AG04450 (cell line): ENCODE results near the gene PCDHGA9. TPM values are rescaled to one million over a fixed set of nuclear protein-coding genes. Genes with fewer than 3 reads are reported as not detected.
A peak's percentile ranks its signal among the peaks of the same experiment; 100 is the strongest.
"Not testable (repeated sequence)": the region's sequence is repeated elsewhere in the genome, so short reads cannot be mapped to it uniquely, and the experiment has no call there.

ENCODE experiments used
- CTCF ChIA-PET: fragments of 300-600, 350-600 bp; formaldehyde crosslinking; extraction: SDS; loops from one replicate; lab custom pipeline; 2022; ENCODE audit warnings: antibody characterized with exemption, inconsistent platforms; lab: Charles Lee
- POLR2A ChIA-PET: fragments of 350-600 bp; formaldehyde crosslinking; extraction: SDS; loops from one replicate; lab custom pipeline; 2021; ENCODE audit warnings: antibody characterized with exemption, inconsistent platforms; lab: Yijun Ruan, JAX
- DNase-seq: peaks from one replicate; pipeline ENCODE4 v3.0.0-alpha.2; 2011; ENCODE audit warnings: low read depth, low spot score
- H3K27ac ChIP-seq: one replicate; pipeline ENCODE4 v1.5.1; 2012; ENCODE audit warnings: low read depth, low read length, control low read depth
- H3K27me3 ChIP-seq: one replicate; pipeline ENCODE4 v1.6.0; 2012; ENCODE audit warnings: low read length; ENCODE audit not compliant: control insufficient read depth, insufficient read depth
- H3K4me3 ChIP-seq: 2 replicates; pipeline ENCODE4 v1.5.1; 2011; ENCODE audit warnings: mild to moderate bottlenecking, low read depth, low read length, control low read depth
- H3K9me3 ChIP-seq: 2 replicates; pipeline ENCODE4 v1.5.1; 2012; ENCODE audit warnings: low read length; ENCODE audit not compliant: control insufficient read depth, insufficient read depth
- CTCF ChIP-seq: IDR thresholded peaks from 2 replicates; pipeline ENCODE4 v1.5.1; 2011; ENCODE audit warnings: low read depth, low read length, control low read depth, inconsistent platforms
- polyA plus RNA-seq: library from polyadenylated mRNA; depleted of rRNA; stranded (reverse); fragments of >200 nt; gene quantifications from 2 replicates; pipeline ENCODE4 v1.2.3, GENCODE V29; 2011

The PCDHGA9 gene
- polyA plus RNA-seq, 1 experiment = 6.4 TPM

DNA sequence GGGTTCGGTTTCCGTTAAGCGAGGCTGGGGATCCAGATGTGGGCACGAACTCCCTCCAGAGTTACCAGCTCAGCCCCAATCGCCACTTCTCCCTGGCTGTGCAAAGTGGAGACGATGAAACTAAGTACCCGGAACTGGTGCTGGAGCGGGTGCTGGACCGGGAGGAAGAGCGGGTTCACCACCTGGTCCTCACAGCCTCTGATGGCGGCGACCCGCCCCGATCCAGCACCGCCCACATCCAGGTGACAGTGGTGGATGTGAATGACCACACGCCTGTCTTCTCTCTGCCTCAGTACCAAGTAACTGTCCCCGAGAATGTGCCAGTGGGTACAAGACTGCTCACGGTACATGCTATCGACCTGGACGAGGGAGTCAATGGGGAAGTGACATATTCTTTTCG, 19.2 kb upstream of the PCDHGA9 start:
- Histone ChIP-seq H3K27me3 (peaks cover 6% of the 10 kb centered on the region), H3K9me3 (peaks cover 43% of the 10 kb centered on the region), H3K4me3 (peak overlapping the region; percentile 58; the same call in 1 of the 2 replicates), H3K27ac (no peak overlapping the region)
- CTCF ChIA-PET = interaction anchor here (0.8 to 3.5 kb wide), 8 partner anchors 13 to 184 kb away, joined by 3 to 22 read pairs (median 4); partner anchors contain the start of genes PCDHGA10, PCDHGB1 and PCDHGB3
- POLR2A ChIA-PET = no interaction called here
- no peak for TF ChIP-seq CTCF
- no peak for DNase-seq

DNA sequence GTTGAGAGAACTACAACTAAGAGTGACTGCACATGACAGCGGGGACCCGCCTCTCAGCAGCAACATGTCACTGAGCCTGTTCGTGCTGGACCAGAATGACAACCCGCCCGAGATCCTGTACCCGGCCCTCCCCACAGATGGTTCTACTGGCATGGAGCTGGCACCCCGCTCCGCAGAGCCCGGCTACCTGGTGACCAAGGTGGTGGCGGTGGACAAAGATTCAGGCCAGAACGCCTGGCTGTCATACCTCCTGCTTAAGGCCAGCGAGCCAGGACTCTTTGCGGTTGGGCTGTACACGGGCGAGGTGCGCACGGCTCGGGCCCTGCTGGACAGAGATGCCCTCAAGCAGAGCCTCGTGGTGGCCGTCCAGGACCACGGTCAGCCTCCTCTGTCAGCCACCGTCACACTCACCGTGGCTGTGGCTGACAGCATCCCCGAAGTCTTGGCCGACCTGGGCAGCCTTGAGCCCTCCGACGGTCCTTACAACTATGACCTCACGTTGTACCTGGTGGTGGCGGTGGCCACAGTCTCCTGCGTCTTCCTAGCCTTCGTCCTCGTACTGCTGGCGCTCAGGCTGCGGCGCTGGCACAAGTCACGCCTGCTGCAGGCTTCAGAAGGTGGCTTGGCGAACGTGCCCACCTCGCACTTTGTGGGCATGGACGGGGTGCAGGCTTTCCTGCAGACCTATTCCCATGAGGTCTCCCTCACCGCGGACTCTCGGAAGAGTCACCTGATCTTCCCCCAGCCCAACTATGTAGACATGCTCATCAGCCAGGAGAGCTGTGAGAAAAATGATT, 17.9 kb upstream of the PCDHGA9 start:
- no peak for TF ChIP-seq CTCF
- ChIA-PET CTCF (interaction anchor here (1.4 to 4.8 kb wide), 2 partner anchors 15 to 174 kb away, joined by 3 to 20 read pairs; no protein-coding TSS in a partner anchor), POLR2A (no interaction called here)
- no peak overlapping the region for H3K4me3 ChIP-seq
- peaks cover 6% of the 10 kb centered on the region for H3K27me3 ChIP-seq
- H3K9me3 ChIP-seq = peaks cover 56% of the 10 kb centered on the region
- no peak for DNase-seq
- H3K27ac ChIP-seq = no peak overlapping the region

GRCh38 chr5:141387557-141388311, 14.8 kb upstream of the PCDHGA9 start, which contains the start of gene PCDHGB4:
Gene PCDHGB4, plus strand, starts transcription at chr5:141387698. Its CDS starts 187 bp downstream, at chr5:141387885.
- H3K27ac ChIP-seq, POLR2A ChIA-PET, DNase-seq, H3K27me3 ChIP-seq: not testable (repeated sequence)
- H3K4me3 ChIP-seq = peak within 1 kb of the TSS; percentile 31; the same call in 1 of the 2 replicates
- CTCF ChIA-PET = interaction anchor here (0.7 to 4.8 kb wide), 3 partner anchors 57 to 176 kb away, joined by 3 to 20 read pairs (median 16); partner anchors contain the start of gene PCDHGA1
- TF ChIP-seq CTCF = peak; percentile 43
- H3K9me3 ChIP-seq = peaks cover 56% of the 10 kb centered on the region

DNA sequence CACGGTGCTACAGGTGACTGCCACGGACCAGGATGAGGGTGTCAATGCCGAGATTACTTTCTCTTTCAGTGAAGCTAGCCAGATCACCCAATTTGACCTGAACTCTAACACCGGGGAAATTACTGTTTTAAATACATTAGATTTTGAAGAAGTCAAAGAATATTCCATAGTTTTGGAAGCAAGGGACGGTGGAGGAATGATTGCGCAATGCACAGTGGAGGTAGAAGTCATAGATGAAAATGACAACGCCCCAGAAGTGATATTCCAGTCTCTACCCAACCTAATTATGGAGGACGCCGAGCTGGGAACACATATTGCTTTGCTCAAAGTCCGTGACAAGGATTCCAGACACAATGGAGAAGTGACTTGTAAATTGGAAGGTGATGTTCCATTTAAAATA, 13.9 kb upstream of the PCDHGA9 start:
- no peak overlapping the region for H3K4me3 ChIP-seq
- ChIA-PET CTCF (interaction anchor here (4.8 kb wide), 1 partner anchor 170 kb away, joined by 20 read pairs; no protein-coding TSS in a partner anchor), POLR2A (no interaction called here)
- TF ChIP-seq CTCF = no peak
- DNase-seq = no peak
- H3K27me3 ChIP-seq = peaks cover 2% of the 10 kb centered on the region
- no peak overlapping the region for H3K27ac ChIP-seq
- H3K9me3 ChIP-seq = peaks cover 56% of the 10 kb centered on the region
